HG03521 (cell line): ENCODE data around the gene LYL1.

Source experiments
- ATAC-seq: cut with Tn5 transposase; IDR thresholded peaks from one replicate; pipeline ENCODE4 v1.9.1; 2021; ENCODE audit warnings: mild to moderate bottlenecking, moderate library complexity; ENCODE audit not compliant: unreplicated experiment

The LYL1 gene

GRCh38 chr19:13094771-13095392 lies 7.8 kb downstream of the LYL1 start:
- ATAC-seq: no peak

- ATAC-seq: no peak
Measured at GRCh38 chr19:13094106-13094504, 8.6 kb downstream of the LYL1 start.

GRCh38 chr19:13093407-13094105 lies 9.1 kb downstream of the LYL1 start:
- no peak for ATAC-seq

- ATAC-seq: no peak
Measured at GRCh38 chr19:13092606-13093235, 9.9 kb downstream of the LYL1 start.

- ATAC-seq: no peak
Measured at GRCh38 chr19:13092158-13092543, 10.5 kb downstream of the LYL1 start.

- ATAC-seq: no peak
Measured at GRCh38 chr19:13091400-13092157, 11.1 kb downstream of the LYL1 start.

GRCh38 chr19:13090511-13091231 lies 12.0 kb downstream of the LYL1 start:
- ATAC-seq: no peak

GRCh38 chr19:13089857-13090507 lies 12.7 kb downstream of the LYL1 start:
- ATAC-seq: no peak

GRCh38 chr19:13089139-13089856 lies 13.4 kb downstream of the LYL1 start:
- ATAC-seq: no peak

GRCh38 chr19:13087795-13088537 lies 14.7 kb downstream of the LYL1 start:
- ATAC-seq: no peak

- no peak for ATAC-seq
Measured at GRCh38 chr19:13087295-13087694, 15.4 kb downstream of the LYL1 start.

- ATAC-seq: no peak
Measured at GRCh38 chr19:13086341-13086740, 16.3 kb downstream of the LYL1 start.

- ATAC-seq: no peak
Measured at GRCh38 chr19:13085666-13086065, 17.0 kb downstream of the LYL1 start.

GRCh38 chr19:13083627-13084026 lies 19.0 kb downstream of the LYL1 start:
- ATAC-seq: no peak

- ATAC-seq: no peak
Measured at GRCh38 chr19:13083008-13083404, 19.7 kb downstream of the LYL1 start.

GRCh38 chr19:13082192-13083007 lies 20.3 kb downstream of the LYL1 start:
- no peak for ATAC-seq

GRCh38 chr19:13079542-13079986 lies 23.1 kb downstream of the LYL1 start:
- no peak for ATAC-seq

- no peak for ATAC-seq
Measured at GRCh38 chr19:13078897-13079541, 23.6 kb downstream of the LYL1 start.
